Measurements from ENCODE around the gene DOCK2. TPM values are rescaled to one million over a fixed set of nuclear protein-coding genes. Genes with fewer than 3 reads are reported as not detected.

Gene DOCK2
- total and polyA plus RNA-seq, 2 of the 8 experiments (the other 6 are each of a cell fraction or from before 2014, with no cell fraction given): 3.9 to 5.7 TPM

DNA sequence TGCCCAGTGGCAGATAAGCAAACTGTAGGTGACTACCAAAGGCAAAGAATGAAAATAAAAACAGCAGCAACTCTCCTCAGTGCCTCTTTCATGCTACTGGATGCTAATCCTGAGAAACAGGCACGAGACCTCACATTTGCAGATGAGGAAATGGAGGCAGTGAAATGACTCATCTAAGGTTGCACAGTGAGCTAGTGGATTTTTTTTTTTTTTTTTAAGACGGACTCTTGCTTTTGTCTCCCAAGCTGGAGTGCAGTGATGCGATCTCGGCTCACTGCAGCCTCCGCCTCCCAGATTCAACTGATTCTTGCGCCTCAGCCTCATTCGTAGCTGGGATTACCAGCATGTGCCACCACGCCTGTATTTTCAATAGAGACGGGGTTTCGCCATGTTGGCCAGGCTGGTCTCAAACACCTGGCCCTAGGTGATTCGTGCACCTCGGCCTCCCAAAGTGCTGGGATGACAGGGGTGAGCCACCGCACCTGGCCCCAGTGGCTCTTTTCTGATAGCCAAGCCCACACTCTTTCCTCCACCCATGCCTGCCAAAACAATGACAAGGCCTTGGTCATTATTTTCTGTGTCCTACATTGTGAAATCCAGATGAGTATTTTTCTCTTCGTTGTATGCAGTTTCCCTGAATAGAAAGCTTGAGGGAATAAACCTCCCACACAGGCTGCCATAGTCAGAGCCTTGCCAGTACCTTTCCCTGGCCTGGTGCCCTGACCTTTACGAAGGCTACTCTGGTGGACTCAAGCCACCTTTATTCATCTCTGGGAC is 19.2 kb downstream of the DOCK2 start:
- no peaks in the 10 kb centered on the region for H3K79me1 ChIP-seq (ENCODE audit: low read depth, low read length)
- ChIA-PET POLR2A (ENCODE audit: partially characterized antibody) (no interaction called here), CTCF (ENCODE audit: partially characterized antibody) (interaction anchor here (0.7 kb wide), 1 partner anchor 105 kb away, joined by 3 read pairs; no protein-coding TSS in a partner anchor)
- H2AK5ac ChIP-seq (ENCODE audit: low read depth, low read length): no peak overlapping the region
- H2AFZ ChIP-seq (ENCODE audit: low read length): no peak overlapping the region
- H3K9me3 ChIP-seq (ENCODE audit: insufficient read depth in 2 of 2, low read depth in 1 of 2, low read length in 1 of 2): no peaks in the 10 kb centered on the region
- no peaks in the 10 kb centered on the region for H3K27me3 ChIP-seq (replicated peaks in 1 of 4; ENCODE audit: control insufficient read depth in 3 of 4, extremely low read depth in 1 of 4, insufficient read depth in 3 of 4, low read length in 3 of 4)
- H2BK12ac ChIP-seq (ENCODE audit: low read depth, low read length): no peak overlapping the region
- WGBS, 2 experiments (ENCODE audit: extremely low coverage in 1 of 2, insufficient coverage in 1 of 2, insufficient read length in 1 of 2, insufficient replicate concordance in 2 of 2, low coverage in 1 of 2, low lambda C conversion rate in 2 of 2, missing lambda C conversion rate in 1 of 2): 91% methylated on average over 15 of the region's 15 CpGs; no CpG with 5 or more reads in 1 of the 2 experiments
- H4K91ac ChIP-seq (replicated peaks; ENCODE audit: insufficient read length, low read length): no peak overlapping the region
- no peak overlapping the region for H3K4me3 ChIP-seq (ENCODE audit: extremely low read depth in 1 of 4, insufficient read depth in 2 of 4, low read depth in 3 of 4, low read length in 4 of 4)
- no peaks in the 10 kb centered on the region for H3K4me1 ChIP-seq (replicated peaks in 1 of 4; ENCODE audit: control insufficient read depth in 3 of 4, insufficient read depth in 4 of 4, low read length in 3 of 4)
- FAIRE-seq: no peak
- H3K56ac ChIP-seq (replicated peaks; ENCODE audit: insufficient read length, low read depth, low read length): no peak overlapping the region
- H3K9ac ChIP-seq (replicated peaks in 1 of 4; ENCODE audit: extremely low read depth in 1 of 4, low read depth in 3 of 4, low read length in 3 of 4): no peak overlapping the region
- no peaks in the 10 kb centered on the region for H3K36me3 ChIP-seq (ENCODE audit: control insufficient read depth in 2 of 4, insufficient read depth in 4 of 4, low read length in 3 of 4)
- no peaks in the 10 kb centered on the region for H3K23me2 ChIP-seq (ENCODE audit: low read depth, low read length)
- H4K8ac ChIP-seq (ENCODE audit: extremely low read depth, insufficient read depth, low read length): no peak overlapping the region
- no peak overlapping the region for H3K4me2 ChIP-seq (ENCODE audit: insufficient read depth in 1 of 2, low read depth in 2 of 2, low read length in 2 of 2)
- H3K79me2 ChIP-seq (ENCODE audit: control insufficient read depth in 1 of 2, insufficient read depth in 2 of 2, low read length in 2 of 2): no peaks in the 10 kb centered on the region
- H3K14ac ChIP-seq (ENCODE audit: insufficient read length): no peak overlapping the region
- no peak overlapping the region for H2BK15ac ChIP-seq (ENCODE audit: low read length)
- H3K18ac ChIP-seq (ENCODE audit: extremely low read depth, low read length): no peak overlapping the region
- no peak for TF ChIP-seq CTBP2 (IDR thresholded peaks at IDR 0.05; ENCODE audit: borderline replicate concordance, insufficient read depth, insufficient read length, low read length)
- H4K20me1 ChIP-seq (replicated peaks in 1 of 2; ENCODE audit: control insufficient read depth in 1 of 2, insufficient read depth in 2 of 2, low read length in 2 of 2): no peaks in the 10 kb centered on the region
- DNase-seq (ENCODE audit: low read depth in 1 of 2, low spot score in 2 of 2): no peak
- H3K23ac ChIP-seq (ENCODE audit: insufficient read length): no peak overlapping the region
- H2BK20ac ChIP-seq (ENCODE audit: low read length): no peak overlapping the region
- no peak overlapping the region for H2BK5ac ChIP-seq (ENCODE audit: low read depth, low read length)
- no peak overlapping the region for H3K27ac ChIP-seq (ENCODE audit: low read depth, low read length)
- H3K4ac ChIP-seq (replicated peaks; ENCODE audit: insufficient read length, low read depth, low read length): no peak overlapping the region
- no peak overlapping the region for H2BK120ac ChIP-seq (replicated peaks; ENCODE audit: low read depth, low read length)
- H4K5ac ChIP-seq (ENCODE audit: insufficient read length, low read depth, low read length): no peak overlapping the region
